H9 (cell line): Measurements from ENCODE around the gene ASTN2. TPM values are rescaled to one million over a fixed set of nuclear protein-coding genes. Genes with fewer than 3 reads are reported as not detected.

Source experiments
- DNase-seq: peaks from one replicate; pipeline ENCODE4 v3.0.0-alpha.2; 2017
- H2AFZ ChIP-seq: one replicate; pipeline ENCODE4 v1.6.1; 2013; ENCODE audit warnings: mild to moderate bottlenecking, low read length, control low read depth, moderate library complexity
- H2AK5ac ChIP-seq: 2 replicates; pipeline ENCODE4 v1.6.1; 2013; ENCODE audit warnings: low read length, control low read depth, mixed read lengths; ENCODE audit not compliant: insufficient read length
- H2BK120ac ChIP-seq: one replicate; pipeline ENCODE4 v1.6.1; 2013; ENCODE audit warnings: low read depth, mild to moderate bottlenecking, low read length, control low read depth, inconsistent platforms; ENCODE audit not compliant: poor library complexity, severe bottlenecking
- H2BK12ac ChIP-seq: 2 replicates; pipeline ENCODE4 v1.6.1; 2013; ENCODE audit warnings: low read length, control low read depth, mixed read lengths, low read depth; ENCODE audit not compliant: insufficient read length
- H2BK15ac ChIP-seq: 2 replicates; pipeline ENCODE4 v1.6.1; 2013; ENCODE audit warnings: low read depth, low read length, control low read depth
- H2BK20ac ChIP-seq: one replicate; pipeline ENCODE4 v1.6.1; 2013; ENCODE audit warnings: low read depth, mild to moderate bottlenecking, low read length, control low read depth, inconsistent platforms; ENCODE audit not compliant: poor library complexity, severe bottlenecking
- H2BK5ac ChIP-seq: 2 replicates; pipeline ENCODE4 v1.6.1; 2013; ENCODE audit warnings: low read length, control low read depth, mixed read lengths; ENCODE audit not compliant: insufficient read length
- H3K14ac ChIP-seq: 2 replicates; pipeline ENCODE4 v1.6.1; 2013; ENCODE audit warnings: low read length, control low read depth; ENCODE audit not compliant: insufficient read depth
- H3K18ac ChIP-seq: 2 replicates; pipeline ENCODE4 v1.6.1; 2013; ENCODE audit warnings: low read depth, mild to moderate bottlenecking, mixed read lengths, low read length, control low read depth; ENCODE audit not compliant: insufficient read length
- H3K23ac ChIP-seq: 2 replicates; pipeline ENCODE4 v1.6.1; 2013; ENCODE audit warnings: low read length, control low read depth, mixed read lengths, low read depth; ENCODE audit not compliant: insufficient read length
- H3K23me2 ChIP-seq: 2 replicates; pipeline ENCODE4 v1.6.1; 2013; ENCODE audit warnings: low read depth, mild to moderate bottlenecking, mixed read lengths, low read length, control low read depth; ENCODE audit not compliant: insufficient read length, poor library complexity, severe bottlenecking
- H3K27ac ChIP-seq: 2 replicates; pipeline ENCODE4 v1.5.1; 2013; ENCODE audit warnings: low read length, control low read depth, mixed read lengths, low read depth; ENCODE audit not compliant: insufficient read length
- H3K27me3 ChIP-seq: 2 replicates; pipeline ENCODE4 v1.6.1; 2013; ENCODE audit warnings: low read length, control low read depth, inconsistent platforms; ENCODE audit not compliant: insufficient read depth
- H3K4ac ChIP-seq: 2 replicates; pipeline ENCODE4 v1.6.1; 2013; ENCODE audit warnings: low read depth, mild to moderate bottlenecking, control low read depth, inconsistent platforms, low read length, moderate library complexity
- H3K4me1 ChIP-seq: 2 replicates; pipeline ENCODE4 v1.6.1; 2013; ENCODE audit warnings: low read length, control low read depth, inconsistent platforms; ENCODE audit not compliant: insufficient read depth
- H3K4me2 ChIP-seq: 2 replicates; pipeline ENCODE4 v1.6.1; 2013; ENCODE audit warnings: low read length, control low read depth, mixed read lengths; ENCODE audit not compliant: insufficient read length, insufficient read depth
- H3K56ac ChIP-seq: 2 replicates; pipeline ENCODE4 v1.6.1; 2013; ENCODE audit warnings: low read depth, mild to moderate bottlenecking, mixed read lengths, low read length, control low read depth; ENCODE audit not compliant: insufficient read length
- H3K79me1 ChIP-seq: 2 replicates; pipeline ENCODE4 v1.6.1; 2013; ENCODE audit warnings: low read depth, mild to moderate bottlenecking, moderate library complexity, low read length, control low read depth, inconsistent platforms; ENCODE audit not compliant: insufficient read depth, poor library complexity, severe bottlenecking
- H3K79me2 ChIP-seq: 2 replicates; pipeline ENCODE4 v1.6.1; 2013; ENCODE audit warnings: low read length, control low read depth, inconsistent platforms; ENCODE audit not compliant: insufficient read depth
- H3K9ac ChIP-seq: 2 replicates; pipeline ENCODE4 v1.6.1; 2013; ENCODE audit warnings: low read length, control low read depth, mixed read lengths; ENCODE audit not compliant: insufficient read length; ENCODE audit errors: extremely low read depth
- H3K9me3 ChIP-seq: one replicate; pipeline ENCODE4 v1.6.1; 2013; ENCODE audit warnings: low read depth, low read length, inconsistent platforms; ENCODE audit not compliant: control insufficient read depth
- H3T11ph ChIP-seq: one replicate; pipeline ENCODE4 v1.6.1; 2013; ENCODE audit warnings: mild to moderate bottlenecking, low read length, control low read depth, inconsistent platforms
- H4K20me1 ChIP-seq: one replicate; pipeline ENCODE4 v1.6.1; 2013; ENCODE audit not compliant: control insufficient read depth, insufficient read length, insufficient read depth
- H4K5ac ChIP-seq: 2 replicates; pipeline ENCODE4 v1.6.1; 2013; ENCODE audit warnings: low read depth, mild to moderate bottlenecking, mixed read lengths, low read length, control low read depth; ENCODE audit not compliant: insufficient read length
- H4K8ac ChIP-seq: replicated peaks from 2 replicates; pipeline ENCODE4 v1.6.1; 2013; ENCODE audit warnings: low read length, control low read depth, mixed read lengths, low read depth; ENCODE audit not compliant: insufficient read length
- H4K91ac ChIP-seq: 2 replicates; pipeline ENCODE4 v1.6.1; 2013; ENCODE audit warnings: low read depth, mild to moderate bottlenecking, moderate library complexity, mixed read lengths, low read length, control low read depth; ENCODE audit not compliant: insufficient read length
- H3K27ac Mint-ChIP-seq, 3 experiments: 2 replicates in 2 of 3; 3 replicates in 1 of 3; pipeline ENCODE4 v1.8.0; 2020 to 2021; ENCODE audit warnings: mixed read lengths in 3 of 3, mild to moderate bottlenecking in 1 of 3, moderate library complexity in 1 of 3
- H3K27me3 Mint-ChIP-seq: 2 replicates; pipeline ENCODE4 v1.8.0; 2021; ENCODE audit warnings: low read depth, mild to moderate bottlenecking, moderate library complexity, mixed read lengths
- H3K36me3 Mint-ChIP-seq, 3 experiments: 2 replicates in 2 of 3; 3 replicates in 1 of 3; pipeline ENCODE4 v1.8.0; 2020 to 2021; ENCODE audit warnings: low read depth in 3 of 3, mixed read lengths in 3 of 3; ENCODE audit not compliant: insufficient read depth in 1 of 3
- H3K4me1 Mint-ChIP-seq, 2 experiments: 2 replicates each; pipeline ENCODE4 v1.8.0; 2020; ENCODE audit warnings: mixed read lengths in 2 of 2
- H3K4me3 Mint-ChIP-seq, 2 experiments: 2 replicates in 1 of 2; 3 replicates in 1 of 2; pipeline ENCODE4 v1.8.0; 2020 to 2021; ENCODE audit warnings: mild to moderate bottlenecking in 2 of 2, mixed read lengths in 2 of 2, moderate library complexity in 1 of 2
- H3K9me3 Mint-ChIP-seq, 2 experiments: 2 replicates in 1 of 2; 3 replicates in 1 of 2; pipeline ENCODE4 v1.8.0; 2020; ENCODE audit warnings: mild to moderate bottlenecking in 2 of 2, mixed read lengths in 2 of 2, moderate library complexity in 1 of 2
- CTCF ChIP-seq: fragments of 200-600 bp; sonication (generic); conservative IDR thresholded peaks from 3 replicates; pipeline ENCODE4 v1.8.0; 2021; ENCODE audit warnings: antibody characterized with exemption, mild to moderate bottlenecking
- WGBS: extraction: QIAGEN DNeasy Blood & Tissue Kit; methylation state at CpG from one replicate; pipeline ENCODE4 v1.1.7; 2013; ENCODE audit warnings: missing lambda C conversion rate, low lambda C conversion rate, mixed read lengths; ENCODE audit not compliant: insufficient read length; ENCODE audit errors: extremely low coverage; 5-methylcytosine and 5-hydroxymethylcytosine counted together
- total RNA-seq: library from RNA; stranded (reverse); gene quantifications from 2 replicates; pipeline ENCODE4 v1.2.1, GENCODE V29; 2021

The ASTN2 gene
- total RNA-seq, 1 experiment from 2014 or later = 9.7 TPM

GRCh38 chr9:116495725-116496124, 919.1 kb downstream of the ASTN2 start:
- Mint-ChIP-seq H3K9me3 (no peaks in the 10 kb centered on the region), H3K27ac (no peak overlapping the region; a peak in 1 of 7 replicates), H3K27me3 (no peaks in the 10 kb centered on the region), H3K4me3 (no peak overlapping the region), H3K4me1 (peaks cover 34 to 35% of the 10 kb centered on the region in 2 experiments), H3K36me3 (no peaks in the 10 kb centered on the region)
- no peak overlapping the region for H4K8ac ChIP-seq
- H2BK20ac ChIP-seq = no peak overlapping the region
- H2BK120ac ChIP-seq = no peak overlapping the region
- H3T11ph ChIP-seq = no peak overlapping the region
- no peak overlapping the region for H2AFZ ChIP-seq
- H3K23ac ChIP-seq = no peak overlapping the region
- H4K20me1 ChIP-seq = no peaks in the 10 kb centered on the region
- no peaks in the 10 kb centered on the region for H3K4me1 ChIP-seq
- no peak overlapping the region for H2BK5ac ChIP-seq
- H3K23me2 ChIP-seq = no peaks in the 10 kb centered on the region
- H4K5ac ChIP-seq = no peak overlapping the region
- H3K14ac ChIP-seq = no peak overlapping the region
- no CpG with 5 or more reads among the region's 6 CpGs for WGBS
- H3K27me3 ChIP-seq = no peaks in the 10 kb centered on the region
- no peak overlapping the region for H2BK12ac ChIP-seq
- no peak overlapping the region for H3K56ac ChIP-seq
- no peak overlapping the region for H4K91ac ChIP-seq
- no peaks in the 10 kb centered on the region for H3K79me2 ChIP-seq
- no peak overlapping the region for H3K27ac ChIP-seq
- H3K4me2 ChIP-seq = no peak overlapping the region
- no peak overlapping the region for H2BK15ac ChIP-seq
- no peak overlapping the region for H3K9ac ChIP-seq
- no peaks in the 10 kb centered on the region for H3K9me3 ChIP-seq
- no peak for DNase-seq
- H3K79me1 ChIP-seq = no peaks in the 10 kb centered on the region
- no peak for TF ChIP-seq CTCF
- no peak overlapping the region for H2AK5ac ChIP-seq
- H3K18ac ChIP-seq = no peak overlapping the region
- H3K4ac ChIP-seq = no peak overlapping the region
